Common myeloid progenitor, CD34-positive (primary cell): ENCODE measurements around the gene SPAG17.

Experiments
- CTCF ChIA-PET: fragments of 350-600 bp; sonication (Branson Sonifier 250); formaldehyde crosslinking; loops from one replicate; lab custom pipeline; 2021; ENCODE audit warnings: antibody characterized with exemption; lab: Charles Lee
- POLR2A ChIA-PET: fragments of 350-600 bp; sonication (Branson Sonifier 250); formaldehyde crosslinking; loops from one replicate; lab custom pipeline; 2021; ENCODE audit warnings: antibody characterized with exemption; lab: Charles Lee
- DNase-seq, 3 donors: peaks; one replicate each; pipeline versions ENCODE4 v3.0.0 to v3.0.0-alpha.2; 2013
- H3K27ac ChIP-seq, 2 experiments: 1 replicate in 1 of 2; 2 replicates in 1 of 2; pipeline ENCODE4 v1.7.0; 2013; ENCODE audit warnings: inconsistent platforms in 2 of 2, low read length in 2 of 2, mild to moderate bottlenecking in 2 of 2, low read depth in 1 of 2, moderate library complexity in 1 of 2; ENCODE audit not compliant: severe bottlenecking in 2 of 2, insufficient read depth in 1 of 2, poor library complexity in 1 of 2
- H3K27me3 ChIP-seq, 5 experiments: replicated peaks in 2 of 5; 1 replicate in 3 of 5; 2 replicates in 2 of 5; pipeline versions ENCODE4 v1.6.1 to v1.7.0; 2013; ENCODE audit warnings: low read length in 4 of 5, mild to moderate bottlenecking in 2 of 5, moderate library complexity in 2 of 5, inconsistent platforms in 1 of 5; ENCODE audit not compliant: insufficient read depth in 5 of 5, control insufficient read depth in 4 of 5
- H3K36me3 ChIP-seq, 4 experiments: 1 replicate in 2 of 4; 2 replicates in 2 of 4; pipeline versions ENCODE4 v1.6.1 to v1.7.0; 2013; ENCODE audit warnings: low read length in 3 of 4, control low read depth in 1 of 4, mild to moderate bottlenecking in 1 of 4; ENCODE audit not compliant: control insufficient read depth in 4 of 4, insufficient read depth in 4 of 4
- H3K4me1 ChIP-seq, 4 experiments: 1 replicate in 3 of 4; 2 replicates in 1 of 4; pipeline versions ENCODE4 v1.6.1 to v1.7.1; 2013; ENCODE audit warnings: low read length in 3 of 4, mild to moderate bottlenecking in 3 of 4, control low read depth in 1 of 4, inconsistent platforms in 1 of 4, moderate library complexity in 1 of 4; ENCODE audit not compliant: control insufficient read depth in 4 of 4, insufficient read depth in 4 of 4; ENCODE audit errors: control extremely low read depth in 1 of 4
- H3K4me3 ChIP-seq, 7 experiments: 1 replicate in 4 of 7; 2 replicates in 3 of 7; pipeline versions ENCODE4 v1.5.1 to v1.7.0; 2013; ENCODE audit warnings: mild to moderate bottlenecking in 7 of 7, low read length in 6 of 7, moderate library complexity in 6 of 7, inconsistent platforms in 2 of 7, low read depth in 2 of 7, control low read depth in 1 of 7; ENCODE audit not compliant: insufficient read depth in 4 of 7, control insufficient read depth in 1 of 7; ENCODE audit errors: extremely low read depth in 1 of 7
- H3K9me3 ChIP-seq, 5 experiments: 1 replicate in 4 of 5; 2 replicates in 1 of 5; pipeline versions ENCODE4 v1.6.1 to v1.7.1; 2013; ENCODE audit warnings: low read length in 4 of 5, mild to moderate bottlenecking in 2 of 5, inconsistent platforms in 1 of 5, low read depth in 1 of 5, moderate library complexity in 1 of 5; ENCODE audit not compliant: control insufficient read depth in 4 of 5, insufficient read depth in 2 of 5; ENCODE audit errors: control extremely low read depth in 1 of 5
- WGBS: methylation state at CpG from one replicate; pipeline ENCODE4 v1.1.5; 2013; ENCODE audit not compliant: insufficient coverage; 5-methylcytosine and 5-hydroxymethylcytosine counted together

Gene SPAG17

DNA sequence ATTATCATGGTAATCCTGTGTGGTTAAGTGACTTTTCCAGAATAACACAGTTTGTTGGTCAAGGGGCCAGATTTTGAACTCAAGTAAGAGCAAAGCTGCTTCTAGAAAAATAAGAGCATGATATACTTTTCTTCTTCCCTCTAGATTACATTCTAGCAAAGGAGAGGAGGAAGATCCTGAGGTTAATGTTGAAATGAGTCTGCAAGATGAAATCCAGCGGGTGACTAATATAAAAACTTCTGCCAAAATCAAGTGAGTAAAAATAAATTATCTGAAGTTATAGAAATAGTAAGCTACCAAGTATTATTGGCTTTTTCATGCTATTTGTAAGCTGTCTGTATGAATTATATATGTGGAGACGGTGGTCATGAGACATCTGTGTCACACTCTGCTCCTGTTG, 242.7 kb downstream of the SPAG17 start:
- Histone ChIP-seq H3K27me3 (no peaks in the 10 kb centered on the region), H3K4me1 (no peaks in the 10 kb centered on the region), H3K27ac (no peak overlapping the region), H3K4me3 (no peak overlapping the region), H3K36me3 (peaks cover 39 to 92% (median 69%) of the 10 kb centered on the region in 4 experiments), H3K9me3 (no peaks in the 10 kb centered on the region)
- WGBS, result no CpG with 5 or more reads among the region's 2 CpGs
- ChIA-PET CTCF (interaction anchor here (1.7 kb wide), 1 partner anchor 45 kb away, joined by 3 read pairs; no protein-coding TSS in a partner anchor), POLR2A (no interaction called here)
- no peak for DNase-seq

GRCh38 chr1:117933769-117934168, 251.3 kb downstream of the SPAG17 start:
- no CpG with 5 or more reads among the region's 2 CpGs for WGBS
- H3K4me1 ChIP-seq, result peaks cover 11 to 20% (median 18%) of the 10 kb centered on the region in 4 experiments
- ChIA-PET POLR2A (no interaction called here), CTCF (interaction anchor here (0.6 kb wide), 1 partner anchor 15 kb away, joined by 3 read pairs; no protein-coding TSS in a partner anchor)
- no peak overlapping the region for H3K27ac ChIP-seq
- no peak for DNase-seq
- no peaks in the 10 kb centered on the region for H3K27me3 ChIP-seq
- no peak overlapping the region for H3K4me3 ChIP-seq
- peaks cover 7 to 35% (median 24%) of the 10 kb centered on the region in 4 experiments for H3K36me3 ChIP-seq
- H3K9me3 ChIP-seq, result no peaks in the 10 kb centered on the region

GRCh38 chr1:117932576-117932975, 252.5 kb downstream of the SPAG17 start:
- Histone ChIP-seq H3K9me3 (no peaks in the 10 kb centered on the region), H3K4me1 (peaks cover 22 to 30% (median 26%) of the 10 kb centered on the region in 4 experiments), H3K4me3 (no peak overlapping the region), H3K27me3 (no peaks in the 10 kb centered on the region), H3K27ac (no peak overlapping the region), H3K36me3 (peaks cover 2 to 23% (median 18%) of the 10 kb centered on the region in 4 experiments)
- ChIA-PET CTCF (no interaction called here), POLR2A (no interaction called here)
- DNase-seq, result no peak
- WGBS, result 86% methylated on average over 1 of the region's 4 CpGs

GRCh38 chr1:117930484-117930883, 254.5 kb downstream of the SPAG17 start:
- Histone ChIP-seq H3K27me3 (no peaks in the 10 kb centered on the region), H3K4me3 (peak overlapping the region in 6 of 7 experiments; percentile 91 to 99 (median 98)), H3K9me3 (no peaks in the 10 kb centered on the region), H3K4me1 (peaks cover 22 to 39% (median 30%) of the 10 kb centered on the region in 4 experiments), H3K36me3 (peaks cover 2 to 12% (median 10%) of the 10 kb centered on the region in 4 experiments), H3K27ac (peak overlapping the region; percentile 56 to 87)
- WGBS, result 0% methylated on average over 5 of the region's 6 CpGs
- POLR2A ChIA-PET, result no interaction called here
- DNase-seq, result peak; percentile 4 to 38 (median 10)
- CTCF ChIA-PET, result interaction anchor here (1.1 to 1.2 kb wide), 2 partner anchors 9 to 36 kb away, joined by 3 read pairs; no protein-coding TSS in a partner anchor

GRCh38 chr1:117930173-117930447, 254.9 kb downstream of the SPAG17 start:
- WGBS, result 0% methylated on average over 12 of the region's 12 CpGs
- DNase-seq, result no peak
- ChIA-PET CTCF (interaction anchor here (1.1 to 1.6 kb wide), 3 partner anchors 9 to 36 kb away, joined by 3 to 4 read pairs (median 3); no protein-coding TSS in a partner anchor), POLR2A (interaction anchor here (0.8 kb wide), 1 partner anchor 926 kb away, joined by 3 read pairs; no protein-coding TSS in a partner anchor)
- H3K27ac ChIP-seq, result peak overlapping the region; percentile 56 to 87
- no peaks in the 10 kb centered on the region for H3K9me3 ChIP-seq
- H3K36me3 ChIP-seq, result peaks cover 2 to 12% (median 10%) of the 10 kb centered on the region in 4 experiments
- peaks cover 22 to 41% (median 30%) of the 10 kb centered on the region in 4 experiments for H3K4me1 ChIP-seq
- no peaks in the 10 kb centered on the region for H3K27me3 ChIP-seq
- peak overlapping the region; percentile 91 to 99 (median 97) for H3K4me3 ChIP-seq

GRCh38 chr1:117929343-117930172, 255.5 kb downstream of the SPAG17 start, which contains the start of the genes GDAP2 and WDR3:
GDAP2 (minus strand) TSS chr1:117929621; CDS start chr1:117920357, 9,264 bp downstream.
WDR3 (plus strand) TSS chr1:117929739; CDS start chr1:117933320, 3,581 bp downstream.
- peak within 1 kb of the TSS; percentile 91 to 99 (median 97) for H3K4me3 ChIP-seq
- DNase-seq, result peak; percentile 96 to 98 (median 97)
- under 1% methylated on average over 61 of the region's 64 CpGs for WGBS
- no peaks in the 10 kb centered on the region for H3K27me3 ChIP-seq
- ChIA-PET POLR2A (interaction anchor here (0.8 kb wide), 1 partner anchor 926 kb away, joined by 3 read pairs; no protein-coding TSS in a partner anchor), CTCF (interaction anchor here (1.2 to 1.6 kb wide), 3 partner anchors 33 to 417 kb away, joined by 3 to 4 read pairs (median 4); no protein-coding TSS in a partner anchor)
- peak within 1 kb of the TSS; percentile 56 to 87 for H3K27ac ChIP-seq
- H3K36me3 ChIP-seq, result peaks cover 2 to 7% (median 6%) of the 10 kb centered on the region in 4 experiments
- no peaks in the 10 kb centered on the region for H3K9me3 ChIP-seq
- peaks cover 22 to 41% (median 30%) of the 10 kb centered on the region in 4 experiments for H3K4me1 ChIP-seq
